GM12878 (cell line): Measurements from ENCODE around the gene TCF15. TPM values are rescaled to one million over a fixed set of nuclear protein-coding genes. Genes with fewer than 3 reads are reported as not detected.

Source experiments
- ATF3 ChIP-seq: IDR thresholded peaks from 2 replicates; pipeline ENCODE4 v1.6.1; 2011; ENCODE audit warnings: low read depth, mild to moderate bottlenecking, low read length, moderate library complexity, borderline replicate concordance; ENCODE audit errors: extremely low read depth
- E4F1 ChIP-seq: fragments of 450-650 bp; IDR thresholded peaks from 2 replicates; pipeline ENCODE4 v1.6.1; 2018; ENCODE audit warnings: borderline replicate concordance, mild to moderate bottlenecking; ENCODE audit not compliant: partially characterized antibody
- ELK1 ChIP-seq: IDR thresholded peaks from 2 replicates; pipeline ENCODE4 v1.6.1; 2012; ENCODE audit warnings: low read depth, low read length, improper control_type of control experiment
- HSF1 ChIP-seq: fragments of 150-350 bp; IDR thresholded peaks from 2 replicates; pipeline ENCODE4 v1.6.1; 2014; ENCODE audit warnings: mild to moderate bottlenecking, low read depth, low read length
- IRF4 ChIP-seq: IDR thresholded peaks from 2 replicates; pipeline ENCODE4 v1.6.1; 2011; ENCODE audit warnings: low read depth, low read length
- IRF5 ChIP-seq: fragments of 450-650 bp; IDR thresholded peaks from 2 replicates; pipeline ENCODE4 v1.6.1; 2017; ENCODE audit warnings: borderline replicate concordance
- JUNB ChIP-seq: IDR thresholded peaks from 2 replicates; pipeline ENCODE4 v1.6.1; 2016; ENCODE audit warnings: antibody characterized with exemption, mild to moderate bottlenecking
- LARP7 ChIP-seq: fragments of 450-650 bp; IDR thresholded peaks from 2 replicates; pipeline ENCODE4 v1.6.1; 2017; ENCODE audit warnings: mild to moderate bottlenecking
- NKRF ChIP-seq: fragments of 450-650 bp; conservative IDR thresholded peaks from 2 replicates; pipeline ENCODE4 v1.6.1; 2017; ENCODE audit warnings: mild to moderate bottlenecking, moderate library complexity
- NR2C2 ChIP-seq: IDR thresholded peaks from 2 replicates; pipeline ENCODE4 v1.6.1; 2011; ENCODE audit warnings: borderline replicate concordance, low read depth; ENCODE audit not compliant: control insufficient read depth, insufficient read length
- SIN3A ChIP-seq: IDR thresholded peaks from 2 replicates; pipeline ENCODE4 v1.6.1; 2012; ENCODE audit warnings: low read depth, low read length, improper control_type of control experiment
- SMAD1 ChIP-seq: fragments of 450-650 bp; IDR thresholded peaks from 2 replicates; pipeline ENCODE4 v1.6.1; 2018; ENCODE audit warnings: mild to moderate bottlenecking, low read depth; ENCODE audit not compliant: partially characterized antibody
- YBX1 ChIP-seq: fragments of 450-650 bp; IDR thresholded peaks from 2 replicates; pipeline ENCODE4 v1.6.1; 2016; ENCODE audit warnings: antibody characterized with exemption
- ZBED1 ChIP-seq: IDR thresholded peaks from 2 replicates; pipeline ENCODE4 v1.6.1; 2016; ENCODE audit warnings: borderline replicate concordance
- ZBTB40 ChIP-seq: fragments of 450-650 bp; IDR thresholded peaks from 2 replicates; pipeline ENCODE4 v1.6.1; 2016; ENCODE audit warnings: mild to moderate bottlenecking, moderate library complexity, borderline replicate concordance
- ZNF217 ChIP-seq: fragments of 450-650 bp; IDR thresholded peaks from 2 replicates; pipeline ENCODE4 v1.6.1; 2017; ENCODE audit warnings: antibody characterized with exemption, mild to moderate bottlenecking
- polyA plus RNA-seq, 11 experiments: library from polyadenylated mRNA; depleted of rRNA in 4 of 11; unstranded in 6 of 11; stranded (reverse) in 5 of 11; fragments of >200 nt; fragmentation: Nextera tagmentation in 4 of 11; fragmentation: Illumina TruSeq in 1 of 11; extraction: Ambion mirVana in 4 of 11; extraction: Trizol in 1 of 11; gene quantifications; 1 replicate in 1 of 11; 2 replicates in 10 of 11; pipeline versions ENCODE4 v1.2.1 to v1.2.3, GENCODE V29; 2011 to 2016; ENCODE audit warnings: inconsistent platforms in 2 of 11, missing spikeins in 2 of 11, low read depth in 1 of 11
- total RNA-seq, 4 experiments: library from RNA; depleted of rRNA in 3 of 4; stranded (reverse); fragments of >200 nt in 3 of 4; fragmentation: Illumina TruSeq in 1 of 4; extraction: Trizol in 1 of 4; gene quantifications; 2 replicates each; pipeline versions ENCODE4 v1.2.1 to v1.2.3, GENCODE V29; 2013 to 2021

The TCF15 gene
- total and polyA plus RNA-seq, 10 of the 15 experiments (the other 5 are each of a cell fraction or from before 2014, with no cell fraction given), result 0.08 TPM; not detected in 9

GRCh38 chr20:653110-653589 lies 43.0 kb upstream of the TCF15 start, which contains the start of gene SRXN1 (continued):
- TF ChIP-seq IRF5, result no peak
- no peak for TF ChIP-seq IRF4
- no peak for TF ChIP-seq SIN3A
- TF ChIP-seq YBX1, result no peak
- peak; percentile 25; the same call in 1 of the 2 replicates for TF ChIP-seq ELK1
- no peak for TF ChIP-seq HSF1
- TF ChIP-seq ATF3, result no peak
- TF ChIP-seq NKRF, result 0 out of 2 replicates have a peak, but pooled peaks have one; percentile 9
- peak; percentile 24; the same call in 1 of the 2 replicates for TF ChIP-seq ZNF217
- peak; percentile 95 for TF ChIP-seq LARP7
- TF ChIP-seq NR2C2, result no peak
- no peak for TF ChIP-seq SMAD1
- TF ChIP-seq E4F1, result no peak
- no peak for TF ChIP-seq ZBED1
- TF ChIP-seq JUNB, result no peak
- no peak for TF ChIP-seq ZBTB40
